Activated CD8-positive, alpha-beta memory T cell treated with anti-CD3 and anti-CD28 coated beads, Interleukin-2, amount 50 U/mL, for 24 hours (primary cell): Measurements from ENCODE around the gene FLVCR2.

Experiments used
- DNase-seq: peaks from one replicate; pipeline ENCODE4 v3.0.0-alpha.2; 2020; ENCODE audit errors: extremely low read depth

The FLVCR2 gene

GRCh38 chr14:75578102-75578785 is at the start of gene FLVCR2:
Gene FLVCR2, plus strand, starts transcription at chr14:75578620. Its CDS starts 353 bp downstream, at chr14:75578973.
- no peak for DNase-seq

GRCh38 chr14:75531256-75531655 is 47.2 kb upstream of the FLVCR2 start:
- no peak for DNase-seq

- DNase-seq, result no peak
These were observed 46.6 kb upstream of the FLVCR2 start for GRCh38 chr14:75531660-75532317.

- no peak for DNase-seq
These were observed 44.4 kb upstream of the FLVCR2 start for GRCh38 chr14:75533791-75534555.

GRCh38 chr14:75535164-75535898 is 43.1 kb upstream of the FLVCR2 start:
- no peak for DNase-seq

- no peak for DNase-seq
These were observed 41.3 kb upstream of the FLVCR2 start for GRCh38 chr14:75537071-75537470.

GRCh38 chr14:75539162-75539560 is 39.3 kb upstream of the FLVCR2 start:
- no peak for DNase-seq

- DNase-seq, result no peak
These were observed 38.6 kb upstream of the FLVCR2 start for GRCh38 chr14:75539561-75540478.

GRCh38 chr14:75540479-75540851 is 38.0 kb upstream of the FLVCR2 start:
- DNase-seq, result no peak

- DNase-seq, result peak; percentile 63
These were observed 35.8 kb upstream of the FLVCR2 start for GRCh38 chr14:75542588-75543091.

GRCh38 chr14:75543253-75543652 is 35.2 kb upstream of the FLVCR2 start:
- DNase-seq, result no peak

GRCh38 chr14:75543786-75544185 is 34.6 kb upstream of the FLVCR2 start:
- no peak for DNase-seq

GRCh38 chr14:75545907-75546306 is 32.5 kb upstream of the FLVCR2 start:
- DNase-seq, result no peak

GRCh38 chr14:75547552-75548250 is 30.7 kb upstream of the FLVCR2 start:
- no peak for DNase-seq

GRCh38 chr14:75548544-75548943 is 29.9 kb upstream of the FLVCR2 start:
- DNase-seq, result no peak

GRCh38 chr14:75549169-75549568 is 29.3 kb upstream of the FLVCR2 start:
- no peak for DNase-seq

- DNase-seq, result no peak
These were observed 27.4 kb upstream of the FLVCR2 start for GRCh38 chr14:75551021-75551420.

- no peak for DNase-seq
These were observed 25.3 kb upstream of the FLVCR2 start for GRCh38 chr14:75553157-75553556.

GRCh38 chr14:75553761-75554364 is 24.6 kb upstream of the FLVCR2 start:
- DNase-seq, result no peak

- DNase-seq, result no peak
These were observed 23.9 kb upstream of the FLVCR2 start for GRCh38 chr14:75554482-75554881.
